NCI-H510A (cell line): ENCODE results near the gene TTC9.
"Not testable (repeated sequence)": the region's sequence is repeated elsewhere in the genome, so short reads cannot be mapped to it uniquely, and the experiment has no call there.

Source experiments
- DNase-seq: peaks from one replicate; lab custom pipeline; 2025; lab: John Stamatoyannopoulos, UW

Gene TTC9

DNA sequence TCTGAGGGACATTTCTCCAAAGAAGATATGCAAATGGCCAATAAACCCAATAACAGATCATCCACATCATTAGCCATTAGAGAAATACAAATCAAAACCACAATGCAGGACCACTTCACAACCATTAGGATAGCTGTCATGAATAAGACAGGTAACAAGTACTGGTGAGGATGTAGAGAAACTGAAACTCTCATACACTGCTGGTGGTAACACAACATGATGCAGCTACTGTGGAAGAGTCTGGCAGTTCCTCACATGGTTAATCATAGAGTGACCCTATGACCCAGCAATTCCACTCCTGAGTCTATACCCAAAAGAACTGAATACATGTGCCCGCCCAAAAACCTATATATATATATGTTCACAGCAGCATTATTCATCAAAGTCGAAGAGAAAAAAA lies 39.0 kb downstream of the TTC9 start:
- no peak for DNase-seq

DNA sequence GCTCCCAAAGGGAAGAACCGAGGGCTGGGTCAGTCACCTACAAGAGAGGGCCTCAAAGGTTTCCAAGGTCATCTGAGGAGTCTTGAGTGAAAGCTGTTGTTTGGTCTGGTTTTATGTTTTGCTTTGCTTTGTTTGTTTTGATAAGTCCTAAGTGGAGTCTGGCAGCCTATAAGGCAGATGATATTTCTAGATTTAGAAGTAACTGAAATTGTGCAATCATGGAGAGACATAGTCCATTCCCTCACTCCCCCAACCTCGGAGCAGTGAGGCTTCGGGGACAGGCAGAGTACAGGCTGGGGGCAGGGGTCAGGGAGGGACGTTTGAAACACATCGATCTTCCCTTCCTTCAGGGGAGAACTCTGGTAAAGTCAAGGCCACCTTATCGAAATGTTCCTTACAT lies 42.3 kb downstream of the TTC9 start:
- DNase-seq = no peak

DNA sequence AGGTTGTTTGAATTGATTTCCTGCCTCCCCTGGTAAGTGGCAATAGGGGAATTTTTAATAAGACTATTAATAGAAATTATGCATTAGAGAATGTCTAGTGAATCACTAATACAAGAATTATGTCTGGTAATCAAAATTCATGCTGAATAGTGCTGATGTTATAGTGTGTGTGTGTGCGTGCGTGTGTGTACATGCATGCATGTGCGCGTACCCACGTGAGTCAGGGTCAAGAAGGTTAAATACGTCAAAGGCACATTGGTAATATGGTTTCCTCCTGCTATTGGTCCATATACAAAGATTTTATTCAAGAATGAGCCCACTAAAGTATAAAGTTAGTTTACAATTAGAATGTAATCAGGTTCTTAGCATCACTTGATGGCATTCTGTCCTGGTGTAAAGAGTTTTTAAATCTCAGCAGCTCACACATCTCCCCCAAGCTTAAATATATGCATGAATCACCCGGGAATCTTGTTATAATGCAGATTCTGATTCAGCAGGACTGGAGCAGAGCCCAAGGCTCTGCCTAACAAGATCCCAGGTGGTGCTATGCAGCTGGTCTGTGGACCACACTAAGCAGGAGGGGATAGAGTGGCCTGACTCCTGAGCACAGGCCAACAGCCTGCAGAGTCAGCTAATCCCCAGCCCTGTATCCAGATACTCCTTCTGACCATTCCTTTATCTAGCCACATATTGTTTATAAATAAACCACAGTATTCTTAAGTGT lies 43.9 kb downstream of the TTC9 start:
- no peak for DNase-seq

DNA sequence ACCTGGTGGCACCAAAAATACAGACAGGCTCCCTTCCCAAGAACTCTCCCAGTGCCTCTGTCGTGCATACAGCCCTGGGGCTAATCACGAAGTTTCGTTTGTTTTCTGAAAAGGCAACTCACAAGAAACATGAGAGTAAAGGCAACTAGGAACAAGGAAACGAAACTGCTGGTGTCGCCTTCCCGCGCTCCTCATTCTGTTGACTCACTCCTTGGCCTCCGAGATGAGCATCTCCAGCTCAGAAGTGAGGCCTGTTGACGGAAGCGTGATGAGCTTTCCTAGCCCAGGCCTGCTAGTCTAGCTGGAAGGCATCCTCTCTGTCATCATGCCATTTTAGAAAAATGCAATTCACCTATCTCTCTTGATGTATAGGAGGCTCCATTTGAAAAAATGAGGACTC lies 50.5 kb downstream of the TTC9 start:
- no peak for DNase-seq

DNA sequence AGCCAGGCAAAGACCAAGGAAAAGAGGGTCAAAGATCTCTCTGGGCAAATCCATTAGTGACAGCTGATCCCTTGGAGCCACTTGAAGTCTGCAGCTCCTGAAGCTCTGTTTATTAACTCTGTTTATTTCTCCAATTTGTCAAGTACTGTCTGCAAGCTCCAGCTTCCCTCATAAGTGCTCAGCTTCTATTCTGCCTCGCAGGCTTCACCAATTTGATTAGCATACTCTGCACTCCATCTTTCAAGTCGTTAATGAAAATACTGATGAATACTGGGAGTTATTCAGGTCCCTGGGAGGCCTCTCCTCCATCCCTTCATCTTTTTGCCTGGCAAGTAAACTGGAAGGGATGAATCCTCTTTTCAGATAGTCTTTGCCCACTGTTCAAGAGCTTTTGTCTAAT lies 54.3 kb downstream of the TTC9 start:
- no peak for DNase-seq

DNA sequence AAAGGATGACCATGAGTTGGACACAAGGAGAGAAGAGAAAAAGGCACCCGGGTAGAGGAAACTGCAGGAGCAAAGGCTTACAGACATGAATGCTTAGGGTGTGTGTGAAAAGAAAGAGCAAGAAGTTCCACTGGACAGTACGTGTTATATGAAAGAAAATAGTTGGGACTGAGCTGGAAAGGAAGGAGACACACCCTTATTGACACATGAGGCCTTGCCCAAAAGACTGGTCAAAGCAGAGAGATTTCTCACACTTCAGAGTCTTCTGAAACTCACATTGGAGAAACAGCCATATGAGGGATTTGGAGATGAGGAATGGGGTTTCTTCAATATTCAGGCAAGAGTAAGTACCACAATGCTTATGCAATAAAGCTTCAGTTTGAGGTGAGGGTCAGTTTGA lies 56.0 kb downstream of the TTC9 start:
- no peak for DNase-seq

DNA sequence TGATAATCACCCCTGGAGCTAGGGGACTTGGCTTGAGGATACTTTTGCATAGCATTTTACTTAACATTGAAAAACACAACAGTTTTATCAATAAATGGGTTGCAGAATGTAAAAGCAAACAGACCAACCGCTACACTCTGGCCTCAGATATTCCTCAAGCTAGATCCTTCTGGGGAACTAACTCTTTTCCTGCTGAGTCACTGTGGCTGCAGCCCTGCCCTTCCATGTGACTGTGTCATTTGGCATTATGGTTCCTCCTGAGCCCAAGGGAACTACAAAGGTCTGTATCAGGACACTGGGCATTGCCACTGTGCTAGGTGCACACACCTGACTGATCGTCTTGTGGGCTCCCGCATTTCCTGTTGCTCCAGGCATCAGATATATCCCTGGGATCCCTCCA lies 56.6 kb downstream of the TTC9 start:
- DNase-seq = no peak

DNA sequence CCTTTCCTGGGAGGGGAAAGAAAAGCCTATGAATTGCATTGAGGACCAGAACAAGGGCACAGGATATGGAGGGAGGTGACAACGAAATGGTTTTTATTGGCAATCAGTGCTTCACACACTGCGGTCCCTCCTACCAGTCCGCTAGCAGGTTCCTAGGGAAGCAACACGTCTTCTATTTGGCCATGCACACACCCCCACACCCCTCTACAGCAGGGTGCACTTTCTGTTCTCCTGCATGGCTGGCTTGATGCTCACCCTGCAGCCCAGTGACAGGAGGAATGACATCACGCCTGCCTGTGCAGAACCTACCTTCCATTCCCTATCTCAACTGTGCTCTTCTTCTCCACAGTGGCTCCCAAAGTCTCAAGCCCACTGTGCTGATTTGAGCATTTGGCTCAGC lies 57.9 kb downstream of the TTC9 start:
- DNase-seq = no peak

DNA sequence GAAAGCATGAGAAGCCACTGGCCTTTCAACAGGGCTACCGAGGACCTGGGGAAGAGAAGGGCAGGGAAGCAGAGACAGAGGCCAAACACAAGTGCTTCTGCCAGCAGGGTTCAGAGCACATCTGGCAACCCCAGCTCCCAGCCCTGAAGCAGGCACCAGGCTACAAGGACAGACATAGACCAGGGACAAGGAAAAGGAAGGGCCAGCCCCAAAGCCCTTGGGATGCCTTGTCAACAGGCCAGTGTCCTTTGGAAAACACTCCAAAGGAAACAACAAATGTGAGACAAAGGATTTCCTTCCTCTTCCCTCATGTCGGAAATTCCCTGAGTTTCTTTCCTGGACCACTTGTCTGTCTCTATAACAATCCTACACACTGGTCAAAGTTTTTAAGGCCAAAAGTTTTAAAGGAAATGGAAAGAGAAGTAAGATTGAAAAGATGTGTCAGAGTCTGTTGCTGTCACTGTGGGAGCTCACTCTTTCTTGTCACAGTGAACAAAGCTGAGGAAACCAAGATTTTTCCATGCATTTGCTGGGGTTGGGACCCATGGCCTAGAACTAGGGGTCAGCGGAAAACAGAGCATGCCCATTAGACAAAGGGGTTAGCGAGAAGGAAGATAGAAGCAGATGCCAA lies 59.4 kb downstream of the TTC9 start:
- no peak for DNase-seq

DNA sequence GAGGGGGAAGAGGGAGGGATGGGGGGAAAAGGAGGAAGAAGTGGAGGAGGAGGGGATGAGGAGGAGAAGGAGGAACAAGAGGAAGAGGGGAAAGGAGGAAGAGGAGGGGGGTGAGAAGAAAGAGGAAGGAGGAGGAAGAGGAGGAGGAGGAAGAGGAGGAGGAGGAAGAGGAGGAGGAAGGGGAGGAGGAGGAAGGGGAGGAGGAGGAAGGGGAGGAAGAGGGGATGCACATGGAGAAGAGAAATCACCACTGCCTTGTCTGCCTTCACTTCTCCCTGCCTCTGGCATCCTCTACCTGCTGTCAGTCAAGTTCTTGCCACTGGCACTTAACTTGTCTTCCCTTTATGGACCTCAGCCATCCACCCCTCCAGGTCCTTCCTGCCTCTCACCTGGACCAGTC lies 59.9 kb downstream of the TTC9 start:
- DNase-seq = no peak

DNA sequence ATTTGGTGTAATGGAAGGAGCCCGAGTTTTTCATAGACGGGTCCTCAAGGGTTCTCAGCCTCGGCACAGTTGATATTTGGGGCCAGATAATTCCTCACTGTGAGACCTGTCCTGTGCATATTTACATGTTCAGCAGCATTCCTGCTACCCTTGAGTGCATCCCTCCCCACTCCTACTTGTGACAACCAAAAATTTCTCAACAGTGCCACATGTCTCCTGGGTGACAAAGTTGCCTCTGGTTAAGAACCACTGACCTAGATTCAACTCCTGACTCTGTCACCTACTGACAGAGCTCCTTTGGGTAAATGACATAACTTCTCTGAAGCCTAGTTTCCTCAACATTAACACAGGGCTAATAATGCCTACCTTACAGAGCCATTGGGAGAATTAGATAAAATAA lies 60.4 kb downstream of the TTC9 start:
- DNase-seq = no peak

DNA sequence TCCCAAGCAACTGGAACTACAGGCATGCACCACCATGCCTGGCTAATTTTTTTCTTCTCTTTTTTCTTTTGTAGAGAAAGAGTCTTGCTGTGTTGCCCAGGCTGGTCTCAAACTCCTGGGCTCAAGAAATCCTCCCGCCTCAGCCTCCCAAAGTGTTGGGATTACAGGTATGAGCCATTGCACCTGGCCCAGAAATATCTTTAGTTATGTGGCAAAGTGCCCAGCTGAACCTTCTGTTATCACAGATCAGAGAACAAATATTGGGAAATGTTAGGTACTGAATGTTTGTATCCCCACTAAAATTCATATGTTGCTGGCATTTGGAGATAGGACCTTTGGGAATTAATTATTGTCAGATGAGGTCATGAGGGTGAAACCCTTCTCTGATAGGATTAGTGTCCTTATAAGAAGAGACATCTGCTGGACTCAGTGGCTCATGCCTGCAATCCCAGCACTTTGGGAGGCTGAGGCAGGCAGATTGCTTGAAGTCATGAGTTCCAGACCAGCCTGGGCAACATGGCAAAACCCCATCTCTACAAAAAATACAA lies 62.0 kb downstream of the TTC9 start:
- DNase-seq = not testable (repeated sequence)

DNA sequence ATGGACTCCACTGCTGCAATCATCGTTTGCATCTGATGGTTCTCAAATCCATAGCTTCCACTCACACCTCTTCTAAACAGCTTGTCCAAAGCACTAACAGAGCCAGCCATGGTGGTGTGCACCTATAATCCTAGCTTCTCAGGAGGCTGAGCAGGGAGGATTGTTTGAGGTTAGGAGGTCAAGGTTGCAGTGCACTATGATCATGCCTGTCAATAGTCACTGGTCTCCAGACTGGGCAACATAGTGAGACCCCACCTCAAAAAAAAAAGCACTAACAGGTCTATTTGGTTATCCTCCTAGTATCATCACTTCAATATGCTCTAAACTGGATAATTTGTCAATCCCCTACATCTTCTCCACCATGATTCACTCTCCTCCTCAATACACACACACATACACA lies 63.2 kb downstream of the TTC9 start:
- DNase-seq = no peak

DNA sequence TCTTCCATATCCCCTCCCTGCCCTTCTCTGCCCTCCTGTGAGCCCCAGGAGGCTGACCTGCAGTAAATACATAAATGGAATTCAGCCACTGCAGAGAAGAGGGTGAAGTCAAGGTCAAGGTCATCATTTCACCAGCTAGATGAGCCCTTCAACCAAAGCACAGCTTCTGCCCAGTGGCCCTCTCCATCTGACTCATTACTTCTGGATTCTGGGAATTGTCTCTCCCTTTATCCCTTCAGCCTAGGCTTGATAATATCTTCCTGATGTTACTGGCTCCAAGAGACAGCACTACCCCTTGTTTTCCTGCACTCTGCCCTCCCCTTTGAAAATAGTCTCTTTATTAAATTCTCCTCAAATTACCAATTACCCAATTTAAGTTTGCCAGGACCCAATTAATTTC lies 64.5 kb downstream of the TTC9 start:
- DNase-seq = no peak

DNA sequence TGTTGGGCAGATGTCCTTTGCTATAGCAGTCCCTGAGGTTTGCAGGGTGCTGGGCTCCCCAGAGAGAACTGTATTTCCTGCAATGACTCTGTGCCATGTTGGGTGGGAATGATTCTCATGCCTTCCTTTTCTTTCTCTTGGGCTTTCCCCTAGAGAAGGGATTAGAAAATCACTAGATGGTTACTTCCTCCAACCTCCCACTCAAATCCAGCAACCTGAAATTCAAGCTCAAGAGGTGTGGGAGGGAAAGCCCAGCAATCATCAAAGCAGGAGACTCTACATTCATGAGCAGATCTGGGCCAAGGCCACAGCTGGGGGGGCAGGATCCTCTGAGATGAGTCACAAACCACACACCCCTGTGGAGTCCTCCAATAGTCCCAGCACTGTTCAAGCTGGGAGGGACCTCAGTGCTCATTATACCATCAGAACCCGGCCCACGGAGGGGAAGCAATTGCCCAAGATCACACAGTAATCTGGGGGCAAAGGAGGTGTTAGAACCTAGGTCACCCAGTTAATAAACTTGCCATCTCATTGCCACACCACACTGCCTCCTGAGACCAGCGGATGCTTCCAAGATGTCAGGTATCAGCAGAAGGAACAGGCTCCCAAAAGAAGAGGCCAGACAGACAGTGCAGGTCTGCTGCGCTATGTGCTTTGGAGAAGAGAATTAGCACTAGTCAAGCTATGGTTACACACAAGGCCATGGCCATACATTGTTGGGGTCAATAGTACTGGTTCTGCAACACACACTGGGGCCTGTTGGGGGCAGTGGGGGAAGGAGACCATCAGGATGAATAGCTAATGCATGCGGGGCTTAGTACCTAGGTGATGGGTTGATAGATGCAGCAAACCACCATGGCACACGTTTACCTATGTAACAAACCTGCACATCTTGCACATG lies 65.7 kb downstream of the TTC9 start:
- peak; percentile 9 for DNase-seq

DNA sequence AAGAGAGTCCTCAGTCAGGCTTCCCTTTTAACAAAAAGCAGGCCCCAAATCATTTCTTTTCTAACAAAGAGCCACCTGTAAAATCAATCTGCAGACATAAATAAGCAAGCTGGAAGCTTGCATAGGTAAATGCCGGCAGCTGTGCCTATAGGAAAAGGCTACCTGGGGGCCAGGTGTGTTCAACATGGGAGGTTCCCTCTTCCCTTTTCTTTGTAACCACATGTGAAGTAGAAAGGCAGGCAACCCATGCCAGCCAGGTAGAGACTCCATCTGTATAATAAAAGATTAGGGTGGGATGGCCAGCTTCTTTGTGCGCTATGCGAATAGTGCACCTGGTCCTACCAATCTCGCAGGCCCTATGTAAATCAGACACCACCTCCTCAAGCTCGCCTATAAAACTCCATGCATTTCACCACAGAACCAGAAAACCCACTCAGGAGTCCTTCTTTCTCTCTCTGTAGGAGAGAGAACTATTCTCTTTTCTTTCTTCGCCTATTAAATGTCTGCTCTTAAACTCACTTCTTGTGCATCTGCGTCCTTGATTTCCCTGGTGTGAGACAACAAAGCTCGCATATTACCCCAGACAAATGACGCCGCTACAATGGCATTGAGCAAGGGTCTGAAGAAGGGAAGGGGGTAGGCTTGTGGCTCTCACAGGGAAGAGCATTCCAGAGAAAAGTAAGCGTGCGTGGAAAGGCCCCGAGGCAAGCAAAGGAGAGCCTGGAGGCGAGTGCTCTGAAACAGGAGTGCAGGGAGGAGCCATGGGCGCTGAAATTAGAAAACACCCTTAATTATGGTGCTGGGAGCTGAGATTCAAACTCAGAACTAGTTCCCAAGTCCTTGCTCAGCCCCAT lies 67.2 kb downstream of the TTC9 start:
- DNase-seq = peak; percentile 13

DNA sequence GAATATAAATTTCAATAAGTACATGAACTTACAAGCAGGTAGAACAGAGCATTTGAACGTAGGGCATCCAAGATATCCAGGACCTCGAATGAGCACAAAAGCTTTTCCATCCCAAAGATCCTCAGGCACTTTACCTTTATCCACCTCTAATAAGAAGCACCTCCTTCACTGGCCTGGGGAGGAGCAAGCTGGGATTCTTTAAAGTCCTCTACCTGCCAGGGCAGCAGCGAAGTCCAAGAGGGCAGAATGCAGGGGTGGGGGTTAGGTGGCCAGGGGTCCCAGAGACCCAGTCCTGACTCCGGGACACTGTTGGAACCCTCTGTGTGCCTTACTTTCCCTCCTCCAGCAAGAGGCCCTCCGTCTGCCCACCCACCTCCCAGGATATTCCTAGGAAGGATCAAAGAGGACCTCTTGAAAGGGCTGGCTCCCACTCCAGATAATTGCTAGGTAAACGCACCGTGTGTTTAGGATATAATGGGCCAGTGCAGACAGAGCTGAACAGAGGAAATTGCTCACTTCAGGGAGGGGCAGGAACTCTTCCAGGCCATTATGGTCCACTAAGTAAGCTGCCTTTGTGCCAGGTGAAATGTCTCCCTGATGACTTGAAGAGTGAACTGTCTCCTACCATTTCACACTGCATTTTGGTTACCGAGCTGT lies 68.1 kb downstream of the TTC9 start:
- DNase-seq = peak; percentile 86

DNA sequence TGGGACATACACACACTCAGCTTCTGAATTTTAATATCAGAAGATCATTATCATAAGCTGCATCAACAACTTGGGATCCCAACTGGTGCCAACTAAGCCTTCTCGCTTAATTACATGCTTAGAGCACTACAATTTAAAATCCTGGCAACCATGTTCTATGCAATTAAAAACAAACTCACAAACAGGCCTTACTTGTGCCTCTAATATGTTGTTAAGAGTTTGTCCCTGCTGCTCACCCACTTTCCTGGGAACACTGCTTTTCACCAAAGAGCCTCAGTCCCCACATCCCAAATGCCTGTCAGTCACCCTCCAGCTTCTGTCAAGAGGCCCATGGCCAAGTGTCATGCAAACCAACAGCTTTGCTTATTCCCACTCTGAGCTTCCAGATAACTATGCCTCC lies 69.7 kb downstream of the TTC9 start:
- DNase-seq = no peak

DNA sequence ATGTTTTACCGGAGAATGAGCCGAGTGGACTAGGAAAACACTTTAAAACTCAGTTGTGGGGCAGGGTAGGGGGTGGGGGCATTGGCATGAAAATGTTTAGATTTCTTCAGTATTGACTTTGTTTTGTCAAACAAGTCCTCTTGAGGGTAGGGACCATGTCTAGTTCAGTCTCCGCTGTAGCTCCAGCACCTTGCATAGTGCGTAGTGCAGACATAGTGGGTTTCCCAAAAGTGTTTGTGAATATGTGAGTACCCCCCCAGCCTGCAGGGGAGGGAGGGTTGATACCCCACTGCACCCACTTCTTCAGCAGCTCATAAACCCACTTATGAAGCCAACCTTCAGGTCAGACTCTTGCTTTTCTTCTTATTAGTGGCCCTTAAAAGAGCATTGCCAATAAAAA lies 71.4 kb downstream of the TTC9 start:
- DNase-seq = no peak

DNA sequence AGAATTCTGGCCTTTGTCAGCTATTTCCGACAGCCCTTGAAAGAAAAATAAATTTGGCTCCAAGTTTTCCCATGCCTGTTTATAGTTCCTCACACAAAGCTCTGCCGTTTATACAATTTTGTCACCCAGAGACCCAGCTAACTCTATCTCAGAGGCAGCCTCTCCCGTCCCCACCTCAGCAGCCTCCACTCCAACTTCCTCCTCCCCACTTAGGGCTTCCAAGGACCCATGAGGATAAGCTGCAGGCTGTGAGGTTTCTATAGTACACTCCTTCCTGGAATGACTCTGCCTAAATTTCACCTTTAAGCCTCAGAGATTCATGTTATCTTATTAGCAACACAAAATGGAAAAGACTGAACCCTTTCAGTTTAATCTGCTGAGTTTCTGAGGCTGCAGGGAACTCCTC lies 71.8 kb downstream of the TTC9 start:
- no peak for DNase-seq

DNA sequence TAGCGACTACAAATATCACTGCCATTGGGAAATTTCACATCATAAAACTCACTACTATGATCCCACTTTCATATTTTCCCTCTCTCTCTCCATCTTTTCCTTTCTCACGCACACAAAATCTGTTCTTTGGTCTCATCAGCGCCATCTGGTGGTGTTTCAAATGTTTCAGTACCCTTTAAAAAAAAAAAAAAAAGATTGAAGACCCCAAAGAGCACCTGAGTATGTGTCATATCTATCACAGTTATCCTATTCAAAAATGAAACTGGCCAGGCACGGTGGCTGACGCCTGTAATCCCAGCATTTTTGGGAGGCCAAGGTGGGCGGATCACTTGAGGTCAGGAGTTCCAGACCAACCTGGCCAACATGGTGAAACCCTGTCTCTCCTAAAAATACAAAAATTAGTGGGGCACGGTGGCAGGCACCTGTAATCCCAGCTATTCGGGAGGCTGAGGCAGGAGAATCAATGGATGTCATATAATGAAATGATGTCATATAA lies 72.4 kb downstream of the TTC9 start:
- DNase-seq = no peak
